K562 (cell line): ENCODE data around the gene VWA1. TPM values are rescaled to one million over a fixed set of nuclear protein-coding genes. Genes with fewer than 3 reads are reported as not detected.

ENCODE experiments used
- AFF4 ChIP-seq: sonication (generic); formaldehyde crosslinking; IDR thresholded peaks from 2 replicates; pipeline ENCODE4 v1.8.0; 2023; ENCODE audit warnings: mild to moderate bottlenecking, missing genetic modification reagents
- ATF4 ChIP-seq: fragments of 450-650 bp; formaldehyde crosslinking; IDR thresholded peaks from 2 replicates; pipeline ENCODE4 v1.4.0; 2022; ENCODE audit warnings: mild to moderate bottlenecking, moderate library complexity
- CBFB ChIP-seq: sonication (generic); formaldehyde crosslinking; IDR thresholded peaks from 2 replicates; pipeline ENCODE4 v1.4.0; 2020; ENCODE audit warnings: mild to moderate bottlenecking, missing genetic modification reagents
- CEBPZ ChIP-seq: fragments of 150-350 bp; IDR thresholded peaks from 2 replicates; pipeline ENCODE4 v1.6.1; 2014; ENCODE audit warnings: low read depth, mild to moderate bottlenecking, low read length, borderline replicate concordance
- FOXK1 ChIP-seq: sonication (generic); formaldehyde crosslinking; IDR thresholded peaks from 2 replicates; pipeline ENCODE4 v1.8.0; 2022; ENCODE audit warnings: missing genetic modification reagents, mild to moderate bottlenecking, borderline replicate concordance
- HOXB6 ChIP-seq: fragments of 250-450 bp; sonication (Bioruptor Pico); IDR thresholded peaks from 2 replicates; pipeline ENCODE4 v1.5.1; 2022; ENCODE audit warnings: mild to moderate bottlenecking, borderline replicate concordance
- HSF4 ChIP-seq: fragments of 250-450 bp; sonication (Bioruptor Pico); IDR thresholded peaks from 2 replicates; pipeline ENCODE4 v2.1.2; 2022; ENCODE audit warnings: mild to moderate bottlenecking, moderate library complexity, borderline replicate concordance
- IFI16 ChIP-seq: fragments of 250-450 bp; sonication (Bioruptor Pico); IDR thresholded peaks from 2 replicates; pipeline ENCODE4 v2.1.2; 2022; ENCODE audit warnings: mild to moderate bottlenecking, inconsistent platforms
- KAT8 ChIP-seq: fragments of 450-650 bp; IDR thresholded peaks from 2 replicates; pipeline ENCODE4 v1.6.1; 2016; ENCODE audit warnings: low read depth, mild to moderate bottlenecking
- KDM1A ChIP-seq, 2 experiments: fragments of 450-650 bp; IDR thresholded peaks; 2 replicates each; pipeline ENCODE4 v1.6.1; 2016; ENCODE audit warnings: mild to moderate bottlenecking in 2 of 2
- KDM4B ChIP-seq, 2 experiments: fragments of 450-650 bp in 1 of 2; sonication (generic) in 1 of 2; IDR thresholded peaks; 2 replicates each; pipeline ENCODE4 v1.6.1; 2016 to 2017; ENCODE audit warnings: borderline replicate concordance in 2 of 2, antibody characterized with exemption in 1 of 2, low read depth in 1 of 2, mild to moderate bottlenecking in 1 of 2
- KLF6 ChIP-seq: fragments of 250-450 bp; sonication (Bioruptor Pico); IDR thresholded peaks from 2 replicates; pipeline ENCODE4 v1.4.0; 2020; ENCODE audit warnings: mild to moderate bottlenecking, moderate library complexity, borderline replicate concordance
- SMAD3 ChIP-seq: fragments of 450-650 bp; formaldehyde crosslinking; conservative IDR thresholded peaks from 2 replicates; pipeline ENCODE4 v1.4.0; 2020; ENCODE audit warnings: mild to moderate bottlenecking
- ZKSCAN3 ChIP-seq: fragments of 250-450 bp; sonication (Bioruptor Pico); IDR thresholded peaks from 2 replicates; pipeline ENCODE4 v1.4.0; 2020
- ZNF146 ChIP-seq: IDR thresholded peaks from one replicate; pipeline ENCODE4 v1.6.1; 2018; ENCODE audit warnings: missing compliant biosample characterization; ENCODE audit not compliant: unreplicated experiment
- ZNF174 ChIP-seq: fragments of 250-450 bp; sonication (Bioruptor Pico); IDR thresholded peaks from 2 replicates; pipeline ENCODE4 v1.4.0; 2020; ENCODE audit warnings: mild to moderate bottlenecking
- ZNF316 ChIP-seq: fragments of 450-650 bp; IDR thresholded peaks from 2 replicates; pipeline ENCODE4 v1.6.1; 2016
- ZNF586 ChIP-seq: fragments of 450-650 bp; formaldehyde crosslinking; conservative IDR thresholded peaks from 2 replicates; pipeline ENCODE4 v1.4.0; 2020; ENCODE audit warnings: mild to moderate bottlenecking, moderate library complexity
- ZNF79 ChIP-seq: fragments of 250-450 bp; sonication (Bioruptor Pico); IDR thresholded peaks from 2 replicates; pipeline ENCODE4 v1.4.0; 2020; ENCODE audit warnings: low read depth, mild to moderate bottlenecking, moderate library complexity
- polyA plus RNA-seq, 8 experiments: library from polyadenylated mRNA; depleted of rRNA in 4 of 8; stranded (reverse) in 5 of 8; unstranded in 3 of 8; fragments of >200 nt; fragmentation: Nextera tagmentation in 2 of 8; fragmentation: Illumina TruSeq in 1 of 8; extraction: Ambion mirVana in 2 of 8; extraction: Trizol in 1 of 8; gene quantifications; 2 replicates each; pipeline versions ENCODE4 v1.2.1 to v1.2.3, GENCODE V29; 2011 to 2014; ENCODE audit warnings: inconsistent platforms in 1 of 8, missing spikeins in 1 of 8
- total RNA-seq, 7 experiments: library from RNA; depleted of rRNA in 6 of 7; stranded (reverse); fragments of >200 nt in 6 of 7; fragmentation: Illumina TruSeq in 2 of 7; extraction: Trizol in 2 of 7; gene quantifications; 2 replicates each; pipeline versions ENCODE4 v1.2.1 to v1.2.3, GENCODE V29; 2011 to 2021; ENCODE audit warnings: low replicate concordance in 1 of 7
- TF ChIP-seq, protein P1 (sequence below): fragments of 450-650 bp; IDR thresholded peaks from 2 replicates; pipeline ENCODE4 v1.6.1; 2016

Gene VWA1
- total and polyA plus RNA-seq, 9 of the 15 experiments (the other 6 are each of a cell fraction or from before 2014, with no cell fraction given), result 0.01 to 6.4 (median 0.85) TPM

DNA sequence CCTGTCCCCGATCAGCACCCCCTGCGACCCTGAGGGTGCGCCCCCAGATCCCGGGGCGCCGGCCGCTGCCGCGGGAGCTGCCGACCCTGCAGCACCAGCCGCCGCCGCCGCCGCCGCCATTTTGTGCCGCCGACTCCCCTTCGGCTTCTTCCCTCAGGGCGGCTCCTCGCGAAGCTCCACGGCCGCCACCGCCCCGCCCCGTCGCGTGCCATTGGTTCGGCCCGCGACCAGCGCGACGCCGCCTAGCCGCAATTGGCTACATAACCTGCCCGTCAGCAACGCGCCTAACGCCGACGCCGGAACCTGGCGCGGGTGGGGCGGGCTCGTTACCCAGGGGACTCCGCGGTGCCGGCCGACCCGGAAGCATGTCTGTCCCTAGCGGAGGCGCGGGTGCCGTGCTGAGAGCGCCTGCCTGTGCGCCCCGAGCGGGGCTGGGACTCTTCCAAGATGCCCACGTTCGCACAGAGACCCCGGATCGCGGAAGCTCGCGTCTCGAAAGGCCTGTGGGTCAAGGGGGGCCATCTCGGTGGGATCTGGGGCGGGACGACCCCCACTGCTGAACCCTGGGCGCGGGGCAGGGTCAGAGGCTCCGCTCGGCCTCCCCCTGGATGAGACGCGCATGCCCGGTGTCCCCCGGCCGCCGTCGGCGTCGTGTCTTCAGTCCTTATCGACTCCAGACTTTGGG lies 36.2 kb upstream of the VWA1 start, which contains the start of gene CCNL2 (continued):
- TF ChIP-seq, protein P1, sequence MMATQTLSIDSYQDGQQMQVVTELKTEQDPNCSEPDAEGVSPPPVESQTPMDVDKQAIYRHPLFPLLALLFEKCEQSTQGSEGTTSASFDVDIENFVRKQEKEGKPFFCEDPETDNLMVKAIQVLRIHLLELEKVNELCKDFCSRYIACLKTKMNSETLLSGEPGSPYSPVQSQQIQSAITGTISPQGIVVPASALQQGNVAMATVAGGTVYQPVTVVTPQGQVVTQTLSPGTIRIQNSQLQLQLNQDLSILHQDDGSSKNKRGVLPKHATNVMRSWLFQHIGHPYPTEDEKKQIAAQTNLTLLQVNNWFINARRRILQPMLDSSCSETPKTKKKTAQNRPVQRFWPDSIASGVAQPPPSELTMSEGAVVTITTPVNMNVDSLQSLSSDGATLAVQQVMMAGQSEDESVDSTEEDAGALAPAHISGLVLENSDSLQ, result peak; percentile 100
- TF ChIP-seq FOXK1 (CRISPR knock-in tag) (no peak; the same call in 1 of the 2 replicates), IFI16 (CRISPR knock-in tag) (no peak), KDM4B (IDR thresholded peaks at IDR 0.05; ENCODE audit: borderline replicate concordance in 2 of 2, low read depth in 1 of 2) (peak in 1 of 2 experiments; percentile 85; a peak in 2 of 4 replicates), ZKSCAN3 (no peak), HSF4 (CRISPR knock-in tag) (no peak), KLF6 (no peak; the same call in 1 of the 2 replicates), ATF4 (0 out of 2 replicates have a peak, but pooled peaks have one; percentile 56), SMAD3 (CRISPR knock-in tag) (no peak), AFF4 (CRISPR knock-in tag) (peak; percentile 55), ZNF146 (CRISPR knock-in tag) (peak; percentile 9), HOXB6 (CRISPR knock-in tag) (no peak), ZNF174 (CRISPR knock-in tag) (no peak), CEBPZ (no peak), ZNF586 (CRISPR knock-in tag) (no peak), ZNF316 (no peak), CBFB (CRISPR knock-in tag) (0 out of 2 replicates have a peak, but pooled peaks have one; percentile 15), ZNF79 (no peak), KDM1A (IDR thresholded peaks at IDR 0.05) (no peak), KAT8 (0 out of 2 replicates have a peak, but pooled peaks have one; percentile 11)
